ENCODE results near the gene DAB1. TPM values are rescaled to one million over a fixed set of nuclear protein-coding genes. Genes with fewer than 3 reads are reported as not detected.

The DAB1 gene
- total and polyA plus RNA-seq, 10 of the 15 experiments (the other 5 are each of a cell fraction or from before 2014, with no cell fraction given) = 0.02 to 0.10 (median 0.03) TPM; not detected in 5

- WGBS (ENCODE audit: insufficient coverage, insufficient replicate concordance, low lambda C conversion rate, missing lambda C conversion rate) = 0% methylated on average over 2 of the region's 2 CpGs
- H3K9ac ChIP-seq (ENCODE audit: control insufficient read depth, insufficient read depth, low read length) = no peak overlapping the region
- FAIRE-seq (no peak), ATAC-seq (no peak), DNase-seq (ENCODE audit: low read depth, low spot score) (no peak)
- no peaks in the 10 kb centered on the region for H3K4me1 ChIP-seq (ENCODE audit: control insufficient read depth, insufficient read depth, low read length)
- no peak overlapping the region for H3K27ac ChIP-seq (ENCODE audit: control insufficient read depth, insufficient read depth)
- ChIA-PET RAD21 (ENCODE audit: unreplicated experiment) (no interaction called here), CTCF (no interaction called here), SMC1A (ENCODE audit: uncharacterized antibody, unreplicated experiment) (no interaction called here), POLR2A (no interaction called here)
- H3K4me2 ChIP-seq (ENCODE audit: control insufficient read depth, insufficient read depth) = no peak overlapping the region
- in situ Hi-C loops (cut with MboI) (no loop called here), intact Hi-C loops (cut with micrococcal nuclease; ENCODE audit: unreplicated experiment) (no loop called here)
- no peak overlapping the region for H3K4me3 ChIP-seq
- no peaks in the 10 kb centered on the region for H3K36me3 ChIP-seq (ENCODE audit: control insufficient read depth in 2 of 2, insufficient read depth in 2 of 2, low read length in 1 of 2)
- H2AFZ ChIP-seq (ENCODE audit: control insufficient read depth, low read depth, low read length) = no peak overlapping the region
- TF ChIP-seq CHD1 (IDR thresholded peaks at IDR 0.05; ENCODE audit: low read depth, low read length) (no peak), EP300 (IDR thresholded peaks at IDR 0.05; ENCODE audit: borderline replicate concordance in 1 of 2, control insufficient read depth in 1 of 2, low read depth in 2 of 2, low read length in 2 of 2) (no peak), YY1 (IDR thresholded peaks at IDR 0.05; ENCODE audit: low read depth, low read length) (no peak), POLR2A (IDR thresholded peaks at IDR 0.05; ENCODE audit: low read depth, low read length) (no peak), E2F4 (IDR thresholded peaks at IDR 0.05; ENCODE audit: low read depth, low read length) (no peak), SMARCA5 (IDR thresholded peaks at IDR 0.05) (no peak), RBBP5 (conservative IDR thresholded peaks at IDR 0.05) (no peak), ZNF592 (IDR thresholded peaks at IDR 0.05) (no peak), JUNB (IDR thresholded peaks at IDR 0.05) (no peak), MEF2A (IDR thresholded peaks at IDR 0.05; ENCODE audit: insufficient read depth, low read depth, low read length) (no peak)
- BruUV-seq (replicated peaks) = no TSS peak
- H3K79me2 ChIP-seq (ENCODE audit: control insufficient read depth, insufficient read depth, low read length) = no peaks in the 10 kb centered on the region
- H4K20me1 ChIP-seq (ENCODE audit: control insufficient read depth, insufficient read depth) = no peaks in the 10 kb centered on the region
- no peaks in the 10 kb centered on the region for H3K9me3 ChIP-seq (replicated peaks; ENCODE audit: control insufficient read depth, insufficient read depth, low read length)
- no peaks in the 10 kb centered on the region; a peak in 1 of 4 replicates for H3K27me3 ChIP-seq (replicated peaks in 1 of 2; ENCODE audit: control insufficient read depth in 2 of 2, insufficient read depth in 2 of 2, low read length in 1 of 2)
Measured at GRCh38 chr1:57272601-57273000, 151.3 kb downstream of the DAB1 start.
